Body of pancreas (tissue), 4 donors: ENCODE measurements around the gene FMR1NB. TPM values are rescaled to one million over a fixed set of nuclear protein-coding genes. Genes with fewer than 3 reads are reported as not detected.

Experiments used
- ATAC-seq: fragments of 150-250 bp; one replicate; pipeline ENCODE4 v1.9.1; 2016
- DNase-seq, 4 donors: peaks; one replicate each; pipeline ENCODE4 v3.0.0-alpha.2; 2019
- H3K27ac ChIP-seq, 4 donors: fragments of 200-600 bp; sonication (generic); 1 replicate in 3 of 4; 2 replicates in 1 of 4; pipeline versions ENCODE4 v1.5.1 to v1.6.1; 2016 to 2019; ENCODE audit warnings: mild to moderate bottlenecking in 1 of 4, mixed read lengths in 1 of 4, moderate library complexity in 1 of 4
- H3K27me3 ChIP-seq, 2 donors: fragments of 200-600 bp; sonication (generic); one replicate each; pipeline ENCODE4 v1.6.0; 2016; ENCODE audit warnings: mild to moderate bottlenecking in 1 of 2
- H3K36me3 ChIP-seq, 2 donors: fragments of 200-600 bp; sonication (generic); replicated peaks in 1 of 2; 2 replicates each; pipeline ENCODE4 v1.5.1; 2016; ENCODE audit warnings: low read depth in 2 of 2; ENCODE audit not compliant: insufficient read depth in 1 of 2
- H3K4me1 ChIP-seq: fragments of 200-600 bp; sonication (generic); one replicate; pipeline ENCODE4 v1.6.0; 2016
- H3K4me3 ChIP-seq, 2 donors: fragments of 200-600 bp; sonication (generic); 1 replicate in 1 of 2; 2 replicates in 1 of 2; pipeline ENCODE4 v1.5.1; 2016 to 2019
- H3K9me3 ChIP-seq, 3 donors: fragments of 200-600 bp; sonication (generic); 1 replicate in 2 of 3; 2 replicates in 1 of 3; pipeline ENCODE4 v1.5.1; 2016
- POLR2A ChIP-seq, 3 donors: fragments of 450-650 bp; IDR thresholded peaks; one replicate each; pipeline ENCODE4 v1.6.1; 2016; ENCODE audit warnings: antibody characterized with exemption in 3 of 3, mild to moderate bottlenecking in 2 of 3
- WGBS, 2 donors: methylation state at CpG; one replicate each; pipeline ENCODE4 v1.1.5; 2017; 5-methylcytosine and 5-hydroxymethylcytosine counted together
- intact Hi-C: fragments of 100-400 bp; cut with DNase I; formaldehyde crosslinking; loops from one replicate; pipeline ENCODE4 v1.15.1; 2023
- total RNA-seq, 2 donors: library from RNA; depleted of rRNA; stranded (reverse); fragments of >200 nt; gene quantifications; one replicate each; pipeline ENCODE4 v1.1.0, GENCODE V29; 2016
- TF ChIP-seq, protein P1 (sequence below), 7 experiments: fragments of 450-650 bp in 4 of 7; fragments of 200-600 bp in 3 of 7; sonication (generic) in 3 of 7; IDR thresholded peaks; one replicate each; pipeline ENCODE4 v1.5.1; 2016 to 2019; ENCODE audit warnings: antibody characterized with exemption in 7 of 7

FMR1NB gene
- total RNA-seq, 2 donors from 2014 or later, result not detected

DNA sequence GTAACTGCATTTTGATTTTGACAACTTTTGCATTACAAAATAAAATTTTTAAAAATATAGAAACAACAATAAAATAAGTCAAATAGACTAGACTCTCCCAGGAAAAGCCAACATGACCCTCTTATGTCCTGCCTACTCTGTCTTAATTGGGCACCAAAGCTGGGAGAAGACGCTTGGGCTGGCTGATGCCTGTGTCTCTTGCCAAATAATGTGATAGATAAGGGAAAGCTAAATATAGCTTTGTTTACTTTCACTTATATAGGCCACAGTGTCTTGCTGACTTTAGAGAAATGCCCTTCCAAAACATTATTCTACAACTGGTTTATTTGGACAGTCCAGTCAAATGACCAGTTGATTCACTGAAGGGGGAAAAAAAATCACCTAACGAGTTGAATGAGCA lies 54.2 kb downstream of the FMR1NB start:
- no peak for ATAC-seq
- no peak for TF ChIP-seq POLR2A (IDR thresholded peaks at IDR 0.05)
- TF ChIP-seq, protein P1, sequence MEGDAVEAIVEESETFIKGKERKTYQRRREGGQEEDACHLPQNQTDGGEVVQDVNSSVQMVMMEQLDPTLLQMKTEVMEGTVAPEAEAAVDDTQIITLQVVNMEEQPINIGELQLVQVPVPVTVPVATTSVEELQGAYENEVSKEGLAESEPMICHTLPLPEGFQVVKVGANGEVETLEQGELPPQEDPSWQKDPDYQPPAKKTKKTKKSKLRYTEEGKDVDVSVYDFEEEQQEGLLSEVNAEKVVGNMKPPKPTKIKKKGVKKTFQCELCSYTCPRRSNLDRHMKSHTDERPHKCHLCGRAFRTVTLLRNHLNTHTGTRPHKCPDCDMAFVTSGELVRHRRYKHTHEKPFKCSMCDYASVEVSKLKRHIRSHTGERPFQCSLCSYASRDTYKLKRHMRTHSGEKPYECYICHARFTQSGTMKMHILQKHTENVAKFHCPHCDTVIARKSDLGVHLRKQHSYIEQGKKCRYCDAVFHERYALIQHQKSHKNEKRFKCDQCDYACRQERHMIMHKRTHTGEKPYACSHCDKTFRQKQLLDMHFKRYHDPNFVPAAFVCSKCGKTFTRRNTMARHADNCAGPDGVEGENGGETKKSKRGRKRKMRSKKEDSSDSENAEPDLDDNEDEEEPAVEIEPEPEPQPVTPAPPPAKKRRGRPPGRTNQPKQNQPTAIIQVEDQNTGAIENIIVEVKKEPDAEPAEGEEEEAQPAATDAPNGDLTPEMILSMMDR (IDR thresholded peaks at IDR 0.05), result no peak
- H3K27me3 ChIP-seq, result no peaks in the 10 kb centered on the region
- DNase-seq, result no peak
- WGBS, 2 donors, result 24 to 32% methylated on average over 2 of the region's 2 CpGs
- H3K4me1 ChIP-seq, result no peaks in the 10 kb centered on the region
- intact Hi-C loops, result no loop called here
- H3K4me3 ChIP-seq, result no peak overlapping the region
- H3K27ac ChIP-seq, result no peak overlapping the region
- no peaks in the 10 kb centered on the region for H3K9me3 ChIP-seq
- H3K36me3 ChIP-seq, result no peaks in the 10 kb centered on the region

DNA sequence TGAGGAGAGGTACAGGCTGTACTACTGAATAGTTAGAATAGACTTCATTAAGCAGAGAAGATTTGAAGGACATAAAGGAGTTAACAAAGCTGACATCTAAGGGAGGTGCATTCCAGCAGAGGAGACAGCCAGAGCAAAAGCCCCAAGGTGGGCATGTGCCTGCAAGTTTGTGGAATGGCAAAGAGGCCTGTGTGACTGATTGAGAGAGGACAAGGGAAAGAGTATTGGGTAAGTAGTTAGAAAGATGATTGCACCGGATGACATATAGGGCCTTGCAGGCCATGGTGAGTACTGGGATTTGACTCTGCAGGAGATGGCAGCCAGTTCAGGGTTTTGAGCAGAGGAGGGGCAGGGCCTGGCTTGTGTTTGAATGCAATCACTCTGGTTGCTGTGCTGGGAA lies 55.9 kb downstream of the FMR1NB start:
- 67 to 90% methylated on average over 1 of the region's 1 CpG for WGBS, 2 donors
- no peak for DNase-seq
- ATAC-seq, result no peak
- no peaks in the 10 kb centered on the region for H3K9me3 ChIP-seq
- intact Hi-C loops, result no loop called here
- no peaks in the 10 kb centered on the region for H3K36me3 ChIP-seq
- no peaks in the 10 kb centered on the region for H3K27me3 ChIP-seq
- H3K27ac ChIP-seq, result no peak overlapping the region
- H3K4me1 ChIP-seq, result no peaks in the 10 kb centered on the region
- TF ChIP-seq, protein P1 (IDR thresholded peaks at IDR 0.05), result no peak
- no peak for TF ChIP-seq POLR2A (IDR thresholded peaks at IDR 0.05)
- no peak overlapping the region for H3K4me3 ChIP-seq

GRCh38 chrX:148043271-148043855 lies 62.2 kb downstream of the FMR1NB start:
- Histone ChIP-seq H3K36me3 (no peaks in the 10 kb centered on the region), H3K4me1 (no peaks in the 10 kb centered on the region), H3K9me3 (no peaks in the 10 kb centered on the region), H3K27ac (no peak overlapping the region), H3K4me3 (no peak overlapping the region), H3K27me3 (no peaks in the 10 kb centered on the region)
- DNase-seq (no peak), ATAC-seq (no peak)
- TF ChIP-seq, protein P1 (IDR thresholded peaks at IDR 0.05), result no peak
- no peak for TF ChIP-seq POLR2A (IDR thresholded peaks at IDR 0.05)
- WGBS, 2 donors, result 88% methylated on average over 2 of the region's 2 CpGs; no CpG with 5 or more reads in 1 of the 2 donors
- intact Hi-C loops, result loop anchor here (10.0 kb wide), 1 partner anchor 1421 kb away; no protein-coding TSS in a partner anchor

DNA sequence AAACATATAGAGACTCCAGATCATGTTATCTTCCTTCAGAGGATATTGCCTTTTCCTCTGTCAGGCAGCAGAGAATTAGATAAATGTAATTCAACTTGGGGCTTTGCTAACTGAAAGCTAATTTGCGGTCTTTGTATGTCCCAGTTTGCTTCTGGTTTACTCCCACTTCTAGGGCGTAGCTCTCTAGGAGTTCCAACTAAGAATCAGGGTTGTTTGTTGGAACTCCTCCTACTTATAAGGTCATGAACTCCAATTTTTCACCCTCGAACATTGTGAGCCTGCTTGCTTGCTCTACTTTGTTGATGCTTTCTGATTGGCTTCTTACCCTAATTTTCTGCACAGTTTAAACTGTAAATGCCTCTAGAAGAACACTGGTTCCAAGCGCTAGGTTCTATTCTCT lies 66.1 kb downstream of the FMR1NB start:
- 70 to 74% methylated on average over 4 of the region's 4 CpGs for WGBS, 2 donors
- Histone ChIP-seq H3K4me3 (no peak overlapping the region), H3K27ac (no peak overlapping the region), H3K36me3 (no peaks in the 10 kb centered on the region), H3K27me3 (no peaks in the 10 kb centered on the region), H3K9me3 (no peaks in the 10 kb centered on the region), H3K4me1 (no peaks in the 10 kb centered on the region)
- TF ChIP-seq, protein P1 (IDR thresholded peaks at IDR 0.05), result no peak
- TF ChIP-seq POLR2A (IDR thresholded peaks at IDR 0.05), result no peak
- intact Hi-C loops, result loop anchor here (10.0 kb wide), 1 partner anchor 1418 kb away; no protein-coding TSS in a partner anchor
- ATAC-seq, result no peak
- no peak for DNase-seq

DNA sequence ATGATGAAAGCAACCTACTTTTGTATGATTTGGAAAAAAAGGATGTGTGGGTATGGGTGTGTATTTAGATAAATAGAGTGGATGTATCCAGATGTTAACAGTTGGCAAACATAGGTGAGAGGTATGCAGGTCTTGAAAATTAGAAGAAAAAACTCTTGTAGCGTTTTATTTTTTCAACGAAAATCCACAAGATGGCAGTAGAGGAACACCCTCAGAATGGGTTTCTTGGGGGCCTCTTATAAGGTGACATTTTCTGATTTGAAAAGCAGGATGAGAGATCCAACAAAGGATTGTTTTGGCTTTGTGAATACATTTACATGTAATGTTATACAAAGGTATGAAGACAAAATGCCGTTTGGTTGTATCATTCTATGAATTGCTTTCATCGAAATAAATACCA lies 68.3 kb downstream of the FMR1NB start:
- no peak overlapping the region for H3K27ac ChIP-seq
- no peak overlapping the region for H3K4me3 ChIP-seq
- DNase-seq, result no peak
- no peak for ATAC-seq
- 31 to 37% methylated on average over 4 of the region's 4 CpGs for WGBS, 2 donors
- no peak for TF ChIP-seq POLR2A (IDR thresholded peaks at IDR 0.05)
- TF ChIP-seq, protein P1 (IDR thresholded peaks at IDR 0.05), result peak in 5 of 7 experiments; percentile 17 to 51 (median 41)
- no peaks in the 10 kb centered on the region for H3K9me3 ChIP-seq
- intact Hi-C loops, result loop anchor here (10.0 kb wide), 1 partner anchor 1415 kb away; no protein-coding TSS in a partner anchor
- no peaks in the 10 kb centered on the region for H3K4me1 ChIP-seq
- H3K27me3 ChIP-seq, result no peaks in the 10 kb centered on the region
- no peaks in the 10 kb centered on the region for H3K36me3 ChIP-seq
